ENCODE data around the gene PPP3CA.

Gene PPP3CA

GRCh38 chr4:101175896-101176676 is 171.2 kb downstream of the PPP3CA start:
- DNase-seq (ENCODE audit: low read depth): no peak

- no peak for DNase-seq (ENCODE audit: low read depth)
Observed at GRCh38 chr4:101174679-101175345, 172.5 kb downstream of the PPP3CA start.

GRCh38 chr4:101172369-101172768 is 175.0 kb downstream of the PPP3CA start:
- DNase-seq (ENCODE audit: low read depth): no peak

- DNase-seq (ENCODE audit: low read depth): no peak
Observed at GRCh38 chr4:101171747-101172146, 175.6 kb downstream of the PPP3CA start.

- DNase-seq (ENCODE audit: low read depth): peak; percentile 14
Observed at GRCh38 chr4:101169044-101170014, 178.0 kb downstream of the PPP3CA start.

GRCh38 chr4:101163936-101164335 is 183.4 kb downstream of the PPP3CA start:
- DNase-seq (ENCODE audit: low read depth): no peak

- no peak for DNase-seq (ENCODE audit: low read depth)
Observed at GRCh38 chr4:101162990-101163380, 184.3 kb downstream of the PPP3CA start.

- no peak for DNase-seq (ENCODE audit: low read depth)
Observed at GRCh38 chr4:101160792-101161592, 186.3 kb downstream of the PPP3CA start.

GRCh38 chr4:101158507-101158906 is 188.8 kb downstream of the PPP3CA start:
- no peak for DNase-seq (ENCODE audit: low read depth)

- no peak for DNase-seq (ENCODE audit: low read depth)
Observed at GRCh38 chr4:101158134-101158482, 189.2 kb downstream of the PPP3CA start.

GRCh38 chr4:101157415-101158133 is 189.8 kb downstream of the PPP3CA start:
- DNase-seq (ENCODE audit: low read depth): no peak

- no peak for DNase-seq (ENCODE audit: low read depth)
Observed at GRCh38 chr4:101156619-101157310, 190.6 kb downstream of the PPP3CA start.

GRCh38 chr4:101155945-101156344 is 191.4 kb downstream of the PPP3CA start:
- DNase-seq (ENCODE audit: low read depth): no peak

GRCh38 chr4:101155368-101155767 is 192.0 kb downstream of the PPP3CA start:
- DNase-seq (ENCODE audit: low read depth): no peak

- DNase-seq (ENCODE audit: low read depth): no peak
Observed at GRCh38 chr4:101153653-101154052, 193.7 kb downstream of the PPP3CA start.

- DNase-seq (ENCODE audit: low read depth): no peak
Observed at GRCh38 chr4:101152521-101152920, 194.8 kb downstream of the PPP3CA start.

GRCh38 chr4:101148551-101148950 is 198.8 kb downstream of the PPP3CA start:
- DNase-seq (ENCODE audit: low read depth): no peak

- DNase-seq (ENCODE audit: low read depth): no peak
Observed at GRCh38 chr4:101147283-101147682, 200.0 kb downstream of the PPP3CA start.

GRCh38 chr4:101145021-101145420 is 202.3 kb downstream of the PPP3CA start:
- no peak for DNase-seq (ENCODE audit: low read depth)

GRCh38 chr4:101142259-101142658 is 205.1 kb downstream of the PPP3CA start:
- no peak for DNase-seq (ENCODE audit: low read depth)

Data from HS-27A (cell line).